Neuronal stem cell (in vitro differentiated cells): ENCODE measurements around the gene MAD1L1.
A peak's percentile ranks its signal among the peaks of the same experiment; 100 is the strongest.

Experiments used
- DNase-seq: peaks from one replicate; pipeline ENCODE4 v3.0.0-alpha.2; 2013; ENCODE audit warnings: low spot score
- H2AFZ ChIP-seq: one replicate; pipeline ENCODE4 v1.6.1; 2013; ENCODE audit warnings: mild to moderate bottlenecking, low read length, inconsistent platforms
- H2AK5ac ChIP-seq: 2 replicates; pipeline ENCODE4 v1.6.1; 2013; ENCODE audit warnings: low read depth, mild to moderate bottlenecking, inconsistent platforms, low read length, moderate library complexity, mixed read lengths
- H2BK120ac ChIP-seq: 2 replicates; pipeline ENCODE4 v1.6.1; 2013; ENCODE audit warnings: low read depth, mild to moderate bottlenecking, inconsistent platforms, low read length, moderate library complexity, mixed read lengths
- H2BK12ac ChIP-seq: one replicate; pipeline ENCODE4 v1.6.1; 2013; ENCODE audit warnings: low read length, inconsistent platforms
- H2BK15ac ChIP-seq: 2 replicates; pipeline ENCODE4 v1.6.1; 2013; ENCODE audit warnings: mild to moderate bottlenecking, low read length, inconsistent platforms, mixed read lengths
- H2BK5ac ChIP-seq: one replicate; pipeline ENCODE4 v1.6.1; 2013; ENCODE audit warnings: inconsistent platforms, mild to moderate bottlenecking, low read length, moderate library complexity
- H3K14ac ChIP-seq: one replicate; pipeline ENCODE4 v1.6.1; 2013; ENCODE audit warnings: low read length, inconsistent platforms
- H3K18ac ChIP-seq: 2 replicates; pipeline ENCODE4 v1.6.1; 2013; ENCODE audit warnings: low read length, inconsistent platforms
- H3K23ac ChIP-seq: 2 replicates; pipeline ENCODE4 v1.6.1; 2013; ENCODE audit warnings: low read depth, mild to moderate bottlenecking, mixed read lengths, low read length, inconsistent platforms; ENCODE audit not compliant: poor library complexity
- H3K27ac ChIP-seq: replicated peaks from 3 replicates; pipeline ENCODE4 v1.5.1; 2013; ENCODE audit warnings: low read length, inconsistent platforms
- H3K27me3 ChIP-seq, 3 experiments: 2 replicates each; pipeline ENCODE4 v1.6.1; 2013; ENCODE audit warnings: low read length in 3 of 3, mild to moderate bottlenecking in 2 of 3, inconsistent platforms in 1 of 3, low read depth in 1 of 3, mixed read lengths in 1 of 3, moderate library complexity in 1 of 3; ENCODE audit not compliant: control insufficient read depth in 3 of 3, insufficient read depth in 3 of 3
- H3K36me3 ChIP-seq, 2 donors: replicated peaks in 1 of 2; 2 replicates each; pipeline ENCODE4 v1.6.1; 2013; ENCODE audit warnings: low read length in 2 of 2; ENCODE audit not compliant: control insufficient read depth in 2 of 2, insufficient read depth in 2 of 2
- H3K4ac ChIP-seq: 2 replicates; pipeline ENCODE4 v1.6.1; 2013; ENCODE audit warnings: inconsistent platforms, mild to moderate bottlenecking, low read length, moderate library complexity
- H3K4me1 ChIP-seq, 2 donors: 1 replicate in 1 of 2; 2 replicates in 1 of 2; pipeline ENCODE4 v1.6.1; 2013; ENCODE audit warnings: low read length in 2 of 2, low read depth in 1 of 2; ENCODE audit not compliant: control insufficient read depth in 2 of 2, insufficient read depth in 1 of 2
- H3K4me2 ChIP-seq: one replicate; pipeline ENCODE4 v1.6.1; 2013; ENCODE audit warnings: mild to moderate bottlenecking, low read length, inconsistent platforms; ENCODE audit not compliant: insufficient read depth, poor library complexity, severe bottlenecking
- H3K4me3 ChIP-seq, 2 donors: 2 replicates each; pipeline ENCODE4 v1.5.1; 2013; ENCODE audit warnings: low read length in 2 of 2, mild to moderate bottlenecking in 2 of 2, inconsistent platforms in 1 of 2, moderate library complexity in 1 of 2
- H3K79me1 ChIP-seq: one replicate; pipeline ENCODE4 v1.6.1; 2013; ENCODE audit warnings: low read depth, mild to moderate bottlenecking, inconsistent platforms, low read length, moderate library complexity
- H3K9ac ChIP-seq: one replicate; pipeline ENCODE4 v1.6.1; 2013; ENCODE audit warnings: mild to moderate bottlenecking, low read depth, low read length, inconsistent platforms; ENCODE audit not compliant: poor library complexity
- H3K9me3 ChIP-seq, 2 donors: replicated peaks in 1 of 2; 2 replicates each; pipeline versions ENCODE3 to v1.6.1; 2013; ENCODE audit warnings: low read length in 2 of 2, mild to moderate bottlenecking in 2 of 2, inconsistent platforms in 1 of 2, low read depth in 1 of 2, mixed read lengths in 1 of 2, moderate library complexity in 1 of 2; ENCODE audit not compliant: control insufficient read depth in 2 of 2, insufficient read depth in 1 of 2
- H4K8ac ChIP-seq: one replicate; pipeline ENCODE4 v1.6.1; 2013; ENCODE audit warnings: low read depth, mild to moderate bottlenecking, inconsistent platforms, low read length, moderate library complexity
- H4K91ac ChIP-seq: one replicate; pipeline ENCODE4 v1.6.1; 2013; ENCODE audit warnings: low read length, low read depth, mild to moderate bottlenecking, inconsistent platforms; ENCODE audit not compliant: poor library complexity
- WGBS, 2 donors: extraction: QIAGEN DNeasy Blood & Tissue Kit; methylation state at CpG; one replicate each; pipeline ENCODE4 v1.1.7; 2013; ENCODE audit warnings: missing lambda C conversion rate in 2 of 2, mixed read lengths in 1 of 2; ENCODE audit not compliant: insufficient read length in 2 of 2, insufficient replicate concordance in 1 of 2; ENCODE audit errors: extremely low coverage in 2 of 2; 5-methylcytosine and 5-hydroxymethylcytosine counted together

MAD1L1 gene

DNA sequence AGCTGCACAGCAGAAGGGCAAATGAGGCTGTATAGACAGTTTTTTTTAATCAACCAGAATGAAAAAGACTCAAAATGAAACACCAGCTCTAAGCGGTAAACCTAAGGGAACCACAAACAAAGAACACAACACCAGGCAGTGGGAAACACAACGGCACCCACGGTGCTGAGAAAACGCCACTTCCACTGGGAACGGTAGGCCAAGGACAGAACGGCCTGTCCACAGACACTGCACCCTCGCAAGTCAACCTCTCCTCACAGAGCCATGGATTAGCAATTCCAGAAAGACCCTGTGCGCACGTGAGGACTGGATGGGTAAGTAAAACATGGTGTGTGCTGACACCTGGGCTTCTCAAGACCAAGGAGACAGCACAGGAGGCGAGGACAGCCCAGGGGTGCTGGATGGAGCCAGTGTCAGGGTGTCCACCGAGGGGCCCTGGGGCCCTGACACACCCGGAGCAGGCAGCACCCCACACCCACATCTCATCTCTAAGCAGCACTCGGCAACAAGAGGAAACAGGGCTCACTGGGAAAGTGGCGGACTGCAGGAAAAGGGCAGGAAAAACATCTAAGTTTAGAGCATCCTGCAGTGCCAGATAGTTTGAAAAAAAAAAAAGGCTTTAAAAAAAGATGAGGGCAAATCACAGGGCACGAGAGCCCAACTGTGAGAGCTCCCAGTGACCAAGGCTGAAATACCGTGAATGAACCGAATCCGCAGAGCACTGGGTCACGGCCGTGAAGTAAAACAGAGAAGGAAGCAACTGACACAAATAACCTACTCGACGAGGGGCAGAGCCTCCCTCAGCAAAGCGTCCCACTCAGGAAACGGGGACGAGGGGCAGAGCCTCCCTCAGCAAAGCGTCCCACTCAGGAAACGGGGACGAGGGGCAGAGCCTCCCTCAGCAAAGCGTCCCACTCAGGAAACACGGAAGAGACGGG, 120.2 kb downstream of the MAD1L1 start:
- H3K14ac ChIP-seq, result no peak overlapping the region
- H3K4me2 ChIP-seq, result no peak overlapping the region
- no peak overlapping the region for H2BK15ac ChIP-seq
- H4K8ac ChIP-seq, result no peak overlapping the region
- no peak overlapping the region for H3K18ac ChIP-seq
- H3K36me3 ChIP-seq, result peaks cover 0 to 10% of the 10 kb centered on the region in 2 donors
- no CpG with 5 or more reads among the region's 31 CpGs for WGBS, 2 donors
- no peak overlapping the region for H2BK120ac ChIP-seq
- H3K79me1 ChIP-seq, result peaks cover 4% of the 10 kb centered on the region
- no peaks in the 10 kb centered on the region for H3K27me3 ChIP-seq
- no peak overlapping the region for H2AK5ac ChIP-seq
- H3K27ac ChIP-seq, result no peak overlapping the region
- H2BK12ac ChIP-seq, result no peak overlapping the region
- no peak overlapping the region for H4K91ac ChIP-seq
- no peak overlapping the region for H3K4ac ChIP-seq
- no peak overlapping the region for H2BK5ac ChIP-seq
- no peak for DNase-seq
- H3K23ac ChIP-seq, result no peak overlapping the region
- no peak overlapping the region for H3K4me3 ChIP-seq
- no peak overlapping the region for H2AFZ ChIP-seq
- H3K4me1 ChIP-seq, result peaks cover 36 to 40% of the 10 kb centered on the region in 2 donors
- no peak overlapping the region for H3K9ac ChIP-seq
- H3K9me3 ChIP-seq, result no peaks in the 10 kb centered on the region

DNA sequence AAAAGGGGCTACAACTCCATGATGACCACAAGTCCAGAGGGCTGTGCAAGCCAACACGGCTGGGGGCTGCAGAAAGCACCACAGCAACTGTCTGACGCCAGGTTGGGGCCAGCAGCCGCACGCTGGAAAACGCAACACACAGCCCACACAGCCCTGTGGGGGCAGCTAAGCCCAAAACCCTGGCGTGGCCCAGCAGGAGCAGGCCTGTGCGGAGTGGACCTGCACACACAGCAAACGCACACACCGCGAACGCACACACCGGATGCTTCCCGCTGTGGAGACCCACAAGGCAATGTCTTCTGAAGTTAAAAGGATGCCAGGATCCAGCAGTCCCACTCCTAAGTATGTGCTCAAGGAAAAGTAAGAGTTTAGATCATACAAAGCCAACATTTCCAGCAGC, 121.2 kb downstream of the MAD1L1 start:
- Histone ChIP-seq H3K9ac (no peak overlapping the region), H3K4me1 (peaks cover 45 to 50% of the 10 kb centered on the region in 2 donors), H2BK12ac (no peak overlapping the region), H3K18ac (peak overlapping the region; percentile 93), H3K14ac (no peak overlapping the region), H3K23ac (no peak overlapping the region), H3K27ac (no peak overlapping the region), H3K4me2 (no peak overlapping the region), H2AK5ac (no peak overlapping the region), H2BK15ac (peak overlapping the region; percentile 52), H3K27me3 (no peaks in the 10 kb centered on the region), H4K8ac (no peak overlapping the region), H2BK5ac (no peak overlapping the region), H3K36me3 (peaks cover 0 to 10% of the 10 kb centered on the region in 2 donors), H4K91ac (no peak overlapping the region), H3K4me3 (no peak overlapping the region), H3K9me3 (no peaks in the 10 kb centered on the region), H3K4ac (no peak overlapping the region), H2BK120ac (no peak overlapping the region), H2AFZ (no peak overlapping the region), H3K79me1 (peaks cover 3% of the 10 kb centered on the region)
- WGBS, 2 donors, result no CpG with 5 or more reads among the region's 13 CpGs
- DNase-seq, result no peak

DNA sequence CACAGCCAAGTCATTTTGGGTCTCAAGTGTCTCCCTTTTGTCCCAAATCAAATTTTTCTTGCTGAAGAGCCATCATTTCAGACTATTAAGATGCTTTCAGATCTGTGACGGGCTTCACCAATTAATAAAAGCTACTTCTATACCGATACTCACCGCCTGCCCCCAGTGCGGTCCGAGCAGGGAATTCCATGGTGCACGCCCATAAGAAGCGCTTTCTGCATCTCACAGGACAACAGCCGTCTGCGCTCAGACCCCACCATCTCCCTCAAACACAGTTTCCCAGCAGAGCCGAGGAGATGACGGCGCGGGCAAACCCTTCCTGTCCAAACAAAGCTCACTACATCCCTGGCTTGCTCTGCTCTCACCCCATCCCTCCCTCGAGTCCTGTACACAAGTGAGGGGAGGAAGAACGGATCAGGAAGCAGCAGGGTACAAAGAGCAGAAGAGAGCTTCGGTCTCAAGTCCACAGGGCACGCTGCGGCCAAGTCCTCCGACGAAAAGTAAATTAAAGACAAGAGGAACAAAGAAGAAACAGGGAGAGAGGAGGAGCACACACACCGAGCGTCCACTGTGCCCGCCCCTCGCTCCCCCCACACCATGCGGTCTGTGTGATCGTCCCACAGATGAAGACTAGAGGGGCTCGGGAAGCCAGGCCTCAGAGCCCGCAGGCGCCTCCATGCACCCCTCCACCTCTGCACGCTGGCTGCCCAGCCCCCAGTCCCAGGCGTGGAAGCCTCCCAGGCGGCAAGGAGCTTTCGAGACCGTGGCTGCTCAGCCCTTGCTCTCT, 121.9 kb downstream of the MAD1L1 start:
- no CpG with 5 or more reads among the region's 34 CpGs for WGBS, 2 donors
- Histone ChIP-seq H2BK12ac (no peak overlapping the region), H2AFZ (no peak overlapping the region), H3K9ac (peak overlapping the region; percentile 50), H3K79me1 (peaks cover 3% of the 10 kb centered on the region), H3K27me3 (no peaks in the 10 kb centered on the region), H2AK5ac (no peak overlapping the region), H3K14ac (no peak overlapping the region), H3K9me3 (no peaks in the 10 kb centered on the region), H3K4me3 (no peak overlapping the region), H3K23ac (peak overlapping the region; percentile 6), H2BK15ac (no peak overlapping the region), H3K4me2 (peak overlapping the region; percentile 13), H4K91ac (no peak overlapping the region), H4K8ac (no peak overlapping the region), H3K4ac (no peak overlapping the region), H3K4me1 (peaks cover 48 to 53% of the 10 kb centered on the region in 2 donors), H2BK5ac (no peak overlapping the region), H3K36me3 (peaks cover 0 to 10% of the 10 kb centered on the region in 2 donors), H3K18ac (peak overlapping the region; percentile 73), H3K27ac (no peak overlapping the region), H2BK120ac (no peak overlapping the region)
- no peak for DNase-seq
